Middle frontal gyrus (tissue), 1 donor: ENCODE data around the gene LONP1.
A peak's percentile ranks its signal among the peaks of the same experiment; 100 is the strongest.

Experiments
- DNase-seq: peaks from one replicate; pipeline ENCODE4 v3.0.0-alpha.2; 2015; ENCODE audit warnings: low spot score; ENCODE audit errors: extremely low spot score

Gene LONP1

DNA sequence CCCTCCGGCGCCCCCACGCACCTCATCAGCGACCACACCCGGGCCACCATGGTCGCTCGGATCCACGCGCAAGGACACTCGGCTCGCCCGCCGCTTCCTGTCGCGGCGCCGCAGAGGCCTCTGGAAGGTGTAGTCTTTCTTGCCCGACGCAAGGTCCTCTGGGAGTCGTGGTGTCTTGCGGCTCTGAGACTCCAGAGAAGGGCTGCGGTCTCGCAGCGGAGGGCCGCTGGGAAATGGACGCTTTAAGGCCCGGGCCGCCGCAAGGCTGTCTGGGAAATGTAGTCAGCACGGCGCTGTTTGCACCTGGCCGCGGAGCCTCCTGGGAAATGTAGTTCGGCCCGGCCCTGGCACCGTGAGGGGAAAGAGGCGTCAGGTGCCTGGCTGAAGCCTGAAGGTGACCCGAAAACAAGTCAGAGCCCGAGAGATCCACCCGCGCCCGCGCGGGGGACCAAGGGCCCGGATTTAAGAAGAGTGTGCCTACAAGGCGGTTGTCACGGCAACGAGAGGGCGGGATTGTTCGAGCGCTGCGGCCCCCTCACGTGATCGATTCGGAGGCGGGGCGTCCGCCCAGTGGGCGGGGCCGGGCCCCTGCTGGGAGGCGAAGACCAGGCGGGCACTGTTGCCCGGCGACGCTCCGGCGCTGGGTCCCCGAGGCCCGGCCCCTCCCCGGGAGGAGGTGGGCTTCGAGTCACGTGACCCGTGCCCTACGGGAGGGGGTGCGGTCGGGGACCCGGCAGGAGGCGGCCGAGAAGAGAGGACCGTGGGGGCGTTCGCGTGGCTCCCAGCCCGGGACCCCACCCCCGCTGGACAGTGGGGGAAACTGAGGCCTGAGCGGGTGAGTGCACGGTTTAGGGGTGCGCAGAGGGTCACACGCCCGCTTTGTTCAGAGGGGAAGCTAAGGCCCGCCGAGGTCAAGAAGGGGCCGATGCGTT, 39.2 kb downstream of the LONP1 start, which contains the start of the genes HSD11B1L and MICOS13:
Gene HSD11B1L, plus strand, starts transcription at position 591 of the 932 bp plus-strand sequence. CDS start 3,806 bp downstream, outside the sequence.
Gene MICOS13, minus strand, starts transcription at position 80 of the 932 bp plus-strand sequence. Its CDS starts 30 bp downstream, at position 50.
- peak; percentile 98 for DNase-seq

DNA sequence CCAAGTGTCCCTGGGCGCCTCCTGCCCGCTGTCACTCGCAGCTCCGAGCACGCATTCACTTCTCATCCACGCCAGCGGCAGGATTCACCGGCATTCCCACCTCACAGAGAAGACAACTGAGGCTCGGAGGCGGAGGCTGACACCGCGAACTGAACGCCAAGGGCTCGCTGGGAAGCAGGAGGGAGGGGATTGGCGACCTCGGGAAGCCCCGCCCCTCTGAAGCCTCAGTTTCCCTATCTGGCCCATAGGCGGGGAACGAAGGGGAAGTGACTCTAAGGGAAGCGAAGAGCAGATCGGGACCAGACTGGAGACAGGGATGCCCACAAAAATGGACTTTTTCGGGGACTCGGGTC, 39.9 kb downstream of the LONP1 start:
- DNase-seq: no peak

DNA sequence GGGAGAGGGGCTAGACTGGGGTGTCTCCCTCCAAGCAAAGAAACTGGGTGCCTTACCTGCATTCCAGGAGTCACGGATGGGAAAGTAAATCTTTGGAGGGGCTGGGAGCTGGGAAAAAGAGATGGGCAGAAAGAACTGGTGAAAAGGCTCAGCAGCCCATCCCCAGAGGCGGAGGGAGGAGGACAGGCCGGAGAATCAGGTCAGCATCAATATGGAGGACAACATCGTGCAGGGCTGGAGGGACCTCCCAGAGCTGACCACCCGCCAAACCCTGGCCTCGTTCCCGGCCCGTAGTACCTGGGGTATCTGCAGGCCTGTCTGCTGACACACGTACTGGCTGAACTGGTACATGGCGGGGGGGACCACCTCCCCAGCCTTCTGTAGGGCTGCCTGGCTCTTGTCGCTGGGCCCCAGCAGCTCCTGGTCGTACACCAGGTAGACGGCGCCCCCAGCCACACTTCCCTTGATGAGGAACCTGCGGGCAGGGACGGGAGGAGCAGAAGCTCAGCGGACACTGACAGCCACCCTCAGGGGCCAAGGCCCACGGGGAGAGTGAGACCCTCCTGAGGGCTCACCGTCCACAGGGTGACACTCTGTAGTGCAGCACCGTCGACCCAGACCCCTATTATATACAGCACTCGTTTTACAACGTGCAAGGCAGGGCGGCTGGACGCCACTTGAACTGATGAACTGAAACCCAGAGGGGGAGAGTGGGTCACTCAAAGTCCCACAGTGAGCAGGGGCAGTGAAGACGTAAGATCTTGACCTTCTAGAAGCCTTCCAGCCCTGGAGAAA, 40.5 kb downstream of the LONP1 start:
- no peak for DNase-seq

DNA sequence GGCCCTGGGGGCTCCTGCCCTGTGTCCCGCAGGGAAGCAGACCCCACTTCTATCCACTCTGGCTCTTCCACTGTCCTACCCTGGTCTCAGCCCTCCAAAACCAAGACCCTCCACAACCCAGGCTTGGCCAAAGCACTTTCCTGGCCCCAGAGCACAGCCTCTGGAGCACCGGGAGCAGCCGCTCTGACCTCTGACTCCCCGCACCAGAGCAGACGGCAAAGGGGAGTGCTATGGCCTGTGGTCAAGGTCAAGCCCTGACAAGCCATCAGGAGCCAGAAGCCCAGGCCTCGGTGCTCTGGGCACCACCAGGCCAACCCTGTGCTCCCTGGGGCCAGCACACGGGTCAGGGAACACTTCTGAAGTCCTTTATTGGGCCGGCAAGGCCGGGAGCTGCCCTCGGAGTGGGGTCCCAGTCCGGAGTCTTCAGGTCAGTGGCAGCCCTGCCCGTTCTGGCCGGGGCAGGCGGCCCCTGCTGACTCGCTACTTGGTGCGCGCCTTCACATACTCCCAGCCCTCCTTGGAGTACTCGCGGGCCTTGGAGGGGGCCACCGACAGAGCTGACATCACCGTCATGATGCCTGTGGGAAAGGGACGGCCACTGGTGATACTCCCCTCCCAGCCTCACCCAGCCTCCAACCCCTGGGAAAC, 41.8 kb downstream of the LONP1 start:
- DNase-seq: no peak

DNA sequence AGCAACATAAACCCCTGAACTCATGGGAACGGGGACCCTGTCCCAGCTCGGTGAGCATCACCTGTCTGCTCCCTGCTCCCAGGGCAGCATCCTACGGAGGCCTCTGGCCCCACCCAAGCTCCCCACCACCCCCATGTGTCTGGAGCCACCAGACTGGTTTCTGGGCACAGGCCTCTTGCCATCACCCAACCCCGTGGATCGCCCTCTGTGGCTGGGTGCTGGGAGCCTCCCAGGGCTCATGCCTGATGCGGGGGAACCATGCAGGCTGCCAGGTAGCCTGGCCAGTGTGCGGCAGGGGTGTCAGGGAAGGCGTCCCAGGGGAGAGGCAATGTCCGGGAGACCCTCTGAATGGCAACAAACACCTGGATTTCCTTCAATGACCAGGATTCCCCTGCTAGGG, 42.4 kb downstream of the LONP1 start:
- DNase-seq: no peak

DNA sequence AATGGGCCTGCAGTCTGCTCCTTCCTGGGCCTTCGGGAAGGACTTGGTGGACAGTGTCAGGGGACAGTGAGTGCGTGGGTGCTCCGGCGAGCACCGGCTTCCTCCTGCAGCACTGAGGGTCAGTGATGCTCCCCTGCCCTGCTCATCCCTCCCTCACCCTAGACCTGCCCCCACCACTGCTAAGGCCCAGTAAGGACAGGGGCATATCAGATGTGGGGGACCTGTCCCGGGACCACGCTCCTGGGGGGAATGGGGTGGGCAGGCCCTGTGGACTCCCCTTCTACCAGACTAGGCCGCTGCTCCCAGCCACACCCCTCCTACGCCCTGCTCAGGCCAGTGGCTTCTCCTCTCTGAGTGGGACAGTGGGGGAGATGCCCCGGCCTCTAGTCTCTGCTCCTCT, 42.8 kb downstream of the LONP1 start:
- no peak for DNase-seq

DNA sequence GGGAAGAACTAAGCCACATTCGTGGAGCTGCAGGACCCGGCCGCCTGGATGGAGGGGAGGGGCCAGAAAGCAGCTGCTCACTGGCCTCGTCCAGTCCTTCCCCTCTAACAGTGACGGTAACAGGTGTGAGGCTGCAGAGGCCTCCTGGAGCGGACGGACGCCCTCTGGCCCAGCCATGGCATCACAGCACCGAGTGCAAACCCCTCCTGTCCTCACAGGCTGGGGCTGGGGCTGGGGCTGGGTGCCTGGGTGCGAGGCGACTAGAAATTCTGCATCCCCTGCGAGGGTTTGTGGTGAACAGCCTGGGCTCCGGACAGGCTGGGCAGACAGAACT, 43.2 kb downstream of the LONP1 start:
- DNase-seq: no peak

DNA sequence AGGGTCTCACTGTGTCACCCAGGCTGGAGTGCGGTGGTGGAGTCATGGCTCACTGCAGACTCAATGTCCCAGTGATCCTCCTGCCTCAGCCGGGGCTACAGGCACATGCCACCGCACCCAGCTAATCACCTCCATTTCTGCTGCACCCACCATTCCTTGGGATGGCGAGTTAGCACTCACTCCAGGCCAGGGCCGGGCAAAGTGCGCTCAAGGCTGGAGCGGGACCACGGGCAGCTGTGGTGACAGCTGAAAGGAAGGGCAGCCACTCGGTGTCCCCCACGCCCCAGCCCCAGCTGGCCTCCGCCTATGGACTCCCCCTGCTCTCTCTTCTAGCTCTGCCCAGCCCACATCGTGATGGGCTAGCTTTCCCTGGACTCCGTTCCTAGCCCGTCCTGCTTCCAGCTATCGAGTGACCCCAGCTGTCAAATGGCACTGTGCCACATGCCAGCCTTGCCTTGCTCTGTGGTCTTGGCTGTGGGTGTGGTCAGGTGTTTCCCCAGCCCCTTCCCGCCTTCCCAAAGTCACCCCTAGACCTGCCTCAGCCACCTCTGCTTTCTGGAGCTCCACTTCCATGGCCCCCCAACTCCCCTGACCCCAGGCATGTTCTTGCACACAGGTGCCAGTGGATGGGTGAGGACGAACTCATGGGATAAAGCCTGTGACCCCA, 43.7 kb downstream of the LONP1 start:
- DNase-seq: no peak

DNA sequence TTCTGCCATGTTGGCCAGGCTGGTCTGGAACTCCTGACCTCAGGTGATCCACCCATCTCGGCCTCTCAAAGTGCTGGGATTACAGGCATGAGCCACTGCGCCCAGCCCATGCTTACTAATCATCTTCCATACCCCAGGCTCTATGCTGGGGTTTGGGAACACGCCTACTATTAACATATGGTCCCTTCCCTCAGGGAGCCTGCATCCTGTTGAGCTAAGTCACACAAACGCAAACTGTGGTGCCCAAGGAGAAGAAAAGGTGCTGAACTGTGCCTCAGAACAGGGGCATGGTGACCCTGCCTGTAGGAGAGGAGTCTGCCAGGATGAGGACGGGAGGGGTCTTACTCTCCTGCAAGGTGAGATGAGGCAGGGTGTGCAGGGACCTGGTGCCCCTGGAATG, 45.2 kb downstream of the LONP1 start:
- DNase-seq: no peak

DNA sequence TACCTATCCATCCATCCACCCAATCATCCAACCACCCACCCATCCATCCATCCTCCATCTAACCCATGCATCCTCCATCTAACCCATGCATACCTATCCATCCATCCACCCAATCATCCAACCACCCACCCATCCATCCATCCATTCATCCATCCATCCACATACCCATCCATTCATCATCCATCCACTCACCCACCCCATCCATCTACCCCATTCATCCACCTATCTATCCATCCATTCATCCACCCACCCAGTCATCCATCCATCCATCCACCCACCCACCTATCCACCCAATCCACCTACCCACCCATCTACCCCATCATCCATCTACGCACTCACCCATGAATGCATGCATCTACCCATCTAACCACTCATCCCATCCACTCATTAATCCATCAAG, 46.2 kb downstream of the LONP1 start:
- no peak for DNase-seq

DNA sequence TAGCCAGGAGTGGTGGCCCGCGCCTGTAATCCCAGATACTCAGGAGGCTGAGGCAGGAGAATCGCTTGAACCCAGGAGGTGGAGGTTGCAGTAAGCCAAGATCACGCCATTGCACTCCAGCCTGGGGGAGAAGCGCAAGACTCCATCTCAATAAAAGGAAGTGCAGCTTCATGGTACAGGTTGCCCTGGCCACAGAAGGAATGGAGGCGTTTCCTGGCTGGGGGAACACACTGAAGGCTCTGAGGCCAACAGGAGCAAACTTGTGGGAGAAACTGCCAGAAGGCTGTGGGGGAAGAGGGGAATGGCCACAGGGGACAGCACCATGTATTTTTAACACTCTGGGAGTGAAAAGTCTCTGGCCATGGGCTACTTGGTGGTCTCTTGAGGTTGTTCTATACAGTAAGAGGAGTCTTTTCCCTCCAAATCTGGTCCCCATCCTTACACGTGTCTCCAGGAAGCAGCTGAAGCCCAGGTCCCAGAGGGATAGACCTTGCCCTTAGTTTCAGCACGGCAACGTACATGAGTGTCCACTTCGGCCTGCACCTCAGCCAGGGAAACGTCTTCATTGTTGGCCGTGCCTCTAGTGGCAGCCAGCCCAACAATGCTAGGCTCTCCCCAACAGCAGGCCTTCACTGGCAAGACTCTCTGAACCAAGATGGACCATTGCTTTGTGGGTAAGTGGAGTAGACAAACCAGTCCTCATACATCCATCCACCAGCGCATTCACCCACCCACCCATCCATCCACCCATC, 47.1 kb downstream of the LONP1 start:
- DNase-seq: no peak

DNA sequence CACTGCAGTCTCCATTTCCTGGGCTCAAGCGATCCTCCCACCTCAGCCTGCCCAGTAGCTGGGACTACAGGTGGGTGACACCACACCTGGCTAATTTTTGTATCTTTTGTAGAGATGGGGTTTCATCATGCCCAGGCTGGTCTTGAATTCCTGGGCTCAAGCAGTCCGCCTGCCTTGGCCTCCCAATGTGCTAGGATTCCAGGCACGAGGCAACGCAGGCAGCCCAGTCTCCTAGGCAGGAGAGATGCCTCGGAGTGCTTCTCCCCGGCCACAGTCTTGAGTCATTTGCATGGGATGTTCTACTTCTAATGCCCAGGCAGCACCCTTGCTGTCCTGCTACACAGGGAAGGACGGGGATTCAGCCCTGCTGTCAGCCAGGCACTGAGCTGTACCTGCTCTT, 48.3 kb downstream of the LONP1 start:
- no peak for DNase-seq

DNA sequence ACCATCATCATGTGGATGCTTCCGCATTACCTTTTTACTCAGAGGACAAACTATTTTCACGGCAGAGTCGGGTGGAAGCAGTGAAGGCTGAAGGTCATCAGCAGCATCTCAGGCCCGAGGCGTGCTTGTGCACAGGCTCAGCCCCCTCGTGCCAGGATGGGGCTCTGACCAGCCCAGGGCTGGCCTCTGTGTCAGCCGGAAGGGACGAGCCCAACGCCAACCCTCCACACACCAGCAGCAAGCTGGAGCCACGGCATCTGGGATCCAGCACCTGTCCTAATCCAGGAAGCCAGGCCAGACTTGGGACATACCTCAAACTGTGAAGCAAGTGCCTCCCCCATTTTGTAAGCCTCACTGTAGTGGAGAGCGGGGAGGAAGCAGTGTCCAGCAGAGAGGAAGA, 50.7 kb downstream of the LONP1 start:
- DNase-seq: no peak

DNA sequence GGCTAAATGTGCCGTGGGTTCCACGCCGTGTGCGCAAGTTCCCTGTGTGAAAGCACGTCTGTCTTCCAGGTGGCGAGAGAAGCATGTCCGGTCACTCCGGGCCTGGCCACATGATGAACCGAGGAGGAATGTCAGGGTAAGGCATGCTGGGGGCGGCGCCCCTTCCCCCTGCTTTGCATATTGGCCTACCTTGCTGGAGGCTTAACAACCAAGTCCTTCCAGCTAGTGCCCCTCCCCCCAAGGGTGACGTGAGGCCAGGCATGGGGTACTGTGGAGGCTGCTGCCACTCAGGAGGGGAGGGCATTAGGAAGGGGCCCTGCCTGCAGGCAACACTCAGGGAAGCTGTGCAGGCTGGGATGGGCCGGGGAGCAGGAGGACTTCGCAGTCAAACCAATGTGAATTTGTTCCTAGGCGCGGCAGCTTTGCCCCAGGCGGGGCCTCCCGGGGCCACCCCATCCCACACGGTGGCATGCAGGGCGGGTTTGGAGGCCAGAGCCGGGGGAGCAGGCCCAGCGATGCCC, 52.1 kb downstream of the LONP1 start:
- no peak for DNase-seq

DNA sequence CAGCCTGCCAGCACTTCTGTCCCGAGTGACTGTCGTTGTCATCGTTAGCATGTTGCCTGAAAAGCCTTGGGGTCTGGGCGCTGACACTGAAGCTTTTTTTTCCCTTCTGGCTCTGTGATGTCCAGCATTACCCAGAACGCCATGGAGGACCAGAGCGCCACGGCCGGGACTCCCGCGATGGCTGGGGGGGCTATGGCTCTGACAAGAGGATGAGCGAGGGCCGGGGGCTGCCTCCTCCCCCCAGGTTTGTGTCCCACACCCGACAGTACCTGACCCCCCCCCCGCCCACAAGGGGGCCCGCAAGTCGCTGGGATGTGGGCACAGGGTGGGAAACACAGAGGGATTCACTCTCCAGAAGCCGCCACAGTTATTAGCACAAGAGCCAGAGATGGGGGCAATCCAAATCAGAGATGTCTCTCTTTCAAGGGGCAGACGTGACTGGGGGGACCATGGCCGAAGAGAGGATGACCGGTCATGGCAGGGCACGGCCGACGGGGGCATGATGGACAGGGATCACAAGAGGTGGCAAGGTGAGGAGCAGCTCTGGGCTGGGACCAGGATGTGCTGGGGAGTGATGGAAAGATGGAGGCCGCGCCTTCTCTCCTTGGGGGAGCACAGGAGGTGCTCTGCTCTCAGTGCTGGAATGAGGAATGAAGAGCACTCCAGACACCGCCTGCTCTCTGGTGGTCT, 52.9 kb downstream of the LONP1 start:
- DNase-seq: no peak

DNA sequence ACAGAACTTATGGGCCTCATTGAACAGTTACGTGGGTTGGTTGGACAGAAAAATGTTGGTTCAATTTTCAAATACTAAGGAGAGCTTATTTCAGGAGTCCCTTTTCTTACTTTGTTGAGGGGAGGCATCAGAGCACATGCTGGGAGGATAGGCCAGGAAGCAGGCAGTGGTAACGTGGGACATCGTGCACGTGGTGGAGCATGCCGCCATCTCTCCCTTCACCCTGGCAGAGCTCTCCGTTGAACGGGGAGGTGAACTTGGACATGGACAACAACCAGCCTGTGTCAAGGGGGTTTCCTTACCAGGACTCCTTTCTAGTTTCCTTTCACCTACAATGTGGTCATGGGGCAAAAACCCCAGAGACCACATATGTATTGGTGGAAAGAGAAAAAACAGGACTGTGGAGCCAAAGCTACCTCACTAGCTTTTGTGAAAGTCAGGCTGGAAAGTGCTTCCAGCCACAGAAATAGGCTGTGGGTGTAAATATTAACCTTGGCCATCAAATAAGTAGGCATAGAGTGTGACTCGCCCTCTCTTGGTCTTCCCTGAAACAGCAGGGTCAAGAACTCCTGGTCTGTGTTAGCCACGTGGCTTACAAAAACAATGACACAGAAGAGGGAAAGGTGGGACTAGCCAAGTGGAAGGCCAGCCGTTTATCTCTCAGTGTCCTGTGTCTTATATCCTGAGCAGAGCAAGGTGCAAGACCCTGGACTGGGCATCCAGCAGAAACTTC, 54.0 kb downstream of the LONP1 start:
- no peak for DNase-seq

DNA sequence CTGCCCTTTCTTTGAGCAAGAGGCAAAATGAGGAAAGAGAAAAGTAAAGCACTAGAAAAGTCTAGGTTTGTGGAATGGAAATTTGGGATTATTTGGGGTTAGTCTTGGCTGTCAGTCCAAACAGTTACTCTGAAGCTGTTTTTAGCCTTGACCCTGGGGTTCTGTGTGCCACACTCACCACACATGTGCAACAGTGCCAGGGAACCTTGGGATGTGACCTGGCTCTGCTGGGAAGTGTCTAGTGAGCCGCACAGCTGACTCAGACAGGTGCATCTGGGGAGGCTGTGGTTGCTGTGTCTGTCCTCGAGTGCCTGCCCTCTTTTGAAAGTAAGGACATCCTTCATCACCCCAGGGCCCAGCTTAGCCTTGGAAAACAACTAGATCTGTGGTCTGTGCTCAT, 55.4 kb downstream of the LONP1 start:
- DNase-seq: no peak

DNA sequence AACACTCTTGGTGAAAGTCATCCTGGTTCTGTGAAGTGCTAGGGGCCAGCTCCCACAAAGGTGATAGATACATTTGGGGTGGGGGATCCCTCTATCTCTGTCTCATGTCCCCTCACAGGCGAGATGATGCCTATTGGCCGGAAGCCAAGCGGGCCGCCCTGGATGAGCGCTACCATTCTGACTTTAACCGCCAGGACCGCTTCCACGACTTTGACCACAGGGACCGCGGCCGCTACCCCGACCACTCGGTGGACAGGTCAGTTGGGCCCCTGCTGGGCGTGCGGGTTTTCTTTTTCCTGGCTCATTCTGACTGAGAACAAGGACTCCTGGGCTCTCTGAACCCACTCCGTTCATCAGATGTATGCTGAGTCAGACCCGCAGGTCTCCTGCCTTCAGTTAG, 56.0 kb downstream of the LONP1 start:
- no peak for DNase-seq

DNA sequence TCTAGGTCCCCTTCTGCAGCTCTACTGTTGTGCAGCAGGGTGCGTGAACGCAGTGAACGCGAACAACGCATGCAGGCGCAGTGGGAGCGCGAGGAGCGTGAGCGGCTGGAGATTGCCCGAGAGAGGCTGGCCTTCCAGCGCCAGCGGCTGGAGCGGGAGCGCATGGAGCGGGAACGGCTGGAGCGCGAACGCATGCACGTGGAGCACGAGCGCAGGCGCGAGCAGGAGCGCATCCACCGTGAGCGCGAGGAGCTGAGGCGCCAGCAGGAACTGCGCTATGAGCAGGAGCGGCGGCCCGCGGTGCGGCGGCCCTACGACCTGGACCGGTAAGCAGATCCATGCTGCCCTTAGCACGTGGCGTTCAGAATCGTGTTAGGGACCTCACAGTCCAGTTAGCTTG, 58.5 kb downstream of the LONP1 start:
- DNase-seq: no peak
